ENCODE measurements around the gene ZAP70.

DNA sequence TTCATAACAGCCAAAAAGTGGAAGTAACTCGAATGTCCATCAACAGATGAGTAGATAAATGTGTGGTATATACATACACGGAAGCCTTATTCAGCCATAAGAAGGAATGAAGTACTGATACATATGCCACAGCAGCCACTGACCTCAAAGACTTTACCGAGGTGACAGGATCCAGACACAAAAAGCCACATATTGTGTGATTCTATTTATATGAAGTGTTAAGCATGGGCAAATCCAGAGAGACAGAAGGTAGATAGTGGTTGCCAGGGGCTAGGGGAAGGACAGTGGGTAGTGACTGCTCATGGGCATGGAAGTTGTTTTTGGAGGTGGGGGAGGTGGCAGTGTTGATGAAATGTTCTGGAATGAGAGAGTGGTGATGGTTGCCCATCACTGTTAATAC lies 33.9 kb downstream of the ZAP70 start:
- TF ChIP-seq CTCF (conservative IDR thresholded peaks at IDR 0.05 in 1 of 2, IDR thresholded peaks at IDR 0.05 in 1 of 2; ENCODE audit: low read depth in 1 of 2, low read length in 2 of 2) (no peak), EZH2 (IDR thresholded peaks at IDR 0.05; ENCODE audit: low read length, missing control alignments) (no peak)

All from fibroblast of lung (primary cell).